GM18502 (cell line): ENCODE measurements around the gene CLDN16.

Experiments
- ATAC-seq: cut with Tn5 transposase; IDR thresholded peaks from one replicate; pipeline ENCODE4 v1.9.1; 2021; ENCODE audit warnings: mild to moderate bottlenecking; ENCODE audit not compliant: unreplicated experiment, poor library complexity

The CLDN16 gene

GRCh38 chr3:190378240-190378891, 9.6 kb upstream of the CLDN16 start:
- ATAC-seq: no peak

DNA sequence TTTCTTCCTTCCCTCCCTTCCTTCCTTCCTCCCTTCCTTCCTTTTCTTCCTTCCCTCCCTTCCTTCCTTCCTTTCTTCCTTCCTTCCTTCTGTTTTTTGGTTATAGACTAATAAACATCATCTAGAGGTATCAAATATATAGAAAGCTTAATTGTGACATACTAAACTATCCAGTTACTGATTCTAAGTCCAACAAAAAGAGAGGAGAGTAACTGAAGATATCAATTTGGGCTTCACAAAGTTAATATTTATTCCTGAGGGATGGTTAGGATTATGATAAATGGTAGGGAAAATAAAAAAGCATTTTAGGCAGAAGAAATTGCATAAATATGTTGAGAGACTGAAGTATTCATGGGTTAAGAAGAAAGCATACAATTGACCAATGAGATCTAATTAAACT, 7.8 kb upstream of the CLDN16 start:
- ATAC-seq: no peak

DNA sequence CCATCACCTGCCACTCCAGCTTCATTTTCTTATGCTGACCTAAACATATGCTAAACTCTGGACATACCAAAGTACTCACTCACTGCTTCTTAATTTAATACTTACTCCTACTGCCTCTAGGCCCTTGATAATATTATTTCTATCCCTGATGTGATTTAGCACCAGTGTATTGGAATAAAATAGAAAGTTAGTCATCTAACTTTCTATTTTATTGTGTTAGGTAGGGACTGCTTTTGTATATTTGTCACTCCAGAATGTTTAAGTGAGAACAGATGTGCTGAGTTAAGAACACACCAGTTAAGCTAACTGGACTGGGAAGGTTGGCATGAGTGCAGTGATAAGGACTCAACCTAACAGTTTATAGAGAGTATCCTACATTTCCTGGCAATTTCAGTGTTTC, 6.5 kb upstream of the CLDN16 start:
- ATAC-seq: no peak

GRCh38 chr3:190382082-190382481, 5.9 kb upstream of the CLDN16 start:
- ATAC-seq: no peak

- peak; percentile 66 for ATAC-seq
Observed at GRCh38 chr3:190384309-190384756, 3.6 kb upstream of the CLDN16 start.

DNA sequence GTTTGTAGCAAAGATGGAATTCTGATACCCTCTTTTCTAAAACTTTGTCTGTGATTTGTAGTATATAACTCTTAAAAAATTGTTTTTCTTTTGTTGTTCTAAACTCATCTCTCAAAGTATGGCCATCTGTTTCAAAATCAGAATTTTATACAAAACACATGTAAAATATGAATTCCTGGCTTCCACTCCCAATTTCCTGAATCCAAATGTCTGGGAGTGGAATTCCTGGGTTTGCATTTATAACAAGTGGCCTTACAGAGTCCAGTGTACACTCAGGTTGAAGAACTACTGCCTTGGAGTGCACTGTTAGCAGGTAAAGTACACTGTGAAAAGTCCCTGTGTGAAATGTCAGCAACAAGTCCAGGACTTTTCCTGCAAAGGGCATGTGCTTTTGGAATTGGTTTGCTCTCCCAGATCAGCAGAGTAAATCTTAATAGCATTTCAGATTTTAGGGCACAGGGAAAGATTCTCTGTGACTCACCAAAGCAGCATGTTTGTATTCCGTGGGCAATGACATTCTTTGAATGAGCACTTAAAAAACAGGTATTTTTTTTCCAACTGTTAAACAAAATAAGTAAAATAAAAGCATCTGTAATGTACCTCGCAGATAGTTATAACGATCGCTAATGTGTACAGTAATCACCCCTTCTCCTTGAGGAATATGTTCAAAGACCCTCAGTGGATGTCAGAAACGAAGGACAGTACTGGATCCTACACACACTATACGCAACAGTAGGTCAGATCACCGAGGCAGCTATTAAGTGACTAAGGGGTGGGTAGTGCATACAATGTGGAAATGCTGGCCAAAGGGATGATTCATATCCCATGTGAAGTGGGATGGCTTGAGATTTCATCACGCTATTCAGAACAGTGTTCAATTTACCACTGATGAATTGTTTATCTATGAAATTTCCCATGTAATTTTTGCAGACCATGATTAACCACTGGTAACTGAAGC, 2.0 kb upstream of the CLDN16 start:
- no peak for ATAC-seq

DNA sequence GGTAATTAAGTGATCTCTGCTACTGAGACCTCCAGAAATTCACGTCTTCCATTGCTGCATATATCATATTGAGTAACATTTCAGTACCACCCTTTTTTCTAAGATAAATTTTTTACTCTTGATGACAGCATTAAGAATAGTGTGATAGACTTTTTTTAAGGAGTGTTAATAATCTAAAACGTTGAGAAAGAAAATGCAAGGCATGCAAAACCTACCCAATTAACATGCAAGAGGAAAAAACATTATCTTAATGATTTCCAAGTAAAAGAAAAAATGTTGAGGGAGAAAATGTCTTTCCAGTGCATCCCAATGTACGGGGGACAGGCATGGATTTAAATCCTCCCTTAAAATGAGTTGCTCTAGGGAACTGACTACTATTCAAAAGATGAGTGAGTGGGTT, 740 bp downstream of the CLDN16 start:
- no peak for ATAC-seq

DNA sequence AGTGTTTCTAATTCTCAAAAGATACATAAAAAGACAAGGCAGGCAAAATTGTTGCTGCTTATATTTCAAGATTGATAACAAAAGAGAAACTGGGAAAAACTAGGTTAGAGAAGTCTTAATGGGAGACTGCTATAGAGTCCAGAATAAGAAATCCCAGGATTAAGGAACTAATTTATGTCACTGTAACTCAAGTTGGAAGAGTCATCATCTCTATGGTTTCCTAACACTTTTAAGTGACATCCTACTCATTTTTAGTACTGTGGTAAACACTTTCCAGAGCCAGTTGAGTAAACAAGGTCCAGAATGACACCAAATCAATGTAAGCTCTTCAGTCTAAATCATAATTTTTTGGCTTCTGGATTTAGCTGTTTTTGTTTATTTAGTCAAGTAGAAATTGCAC, 8.0 kb downstream of the CLDN16 start:
- ATAC-seq: no peak

DNA sequence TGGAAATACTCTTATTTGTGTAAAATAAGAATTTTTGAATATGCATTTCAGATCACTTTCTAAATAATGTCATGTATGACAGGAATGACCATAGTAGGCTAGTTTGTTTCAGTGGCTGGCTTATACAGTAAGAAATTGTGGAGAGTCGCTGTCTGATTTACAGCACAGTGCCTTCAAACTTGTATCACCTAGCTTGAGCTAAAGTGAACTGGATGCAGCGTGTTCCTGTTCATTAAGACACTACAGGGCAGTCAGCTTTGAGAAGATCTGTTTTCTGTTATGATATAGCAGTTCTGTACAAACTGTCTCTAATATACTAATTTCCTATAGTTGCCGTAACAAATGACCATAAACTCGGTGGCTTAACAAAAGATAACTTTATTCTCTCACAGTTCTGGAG, 9.9 kb downstream of the CLDN16 start:
- ATAC-seq: no peak

- no peak for ATAC-seq
Observed at GRCh38 chr3:190399677-190400076, 11.7 kb downstream of the CLDN16 start.

GRCh38 chr3:190401963-190402362, 14.0 kb downstream of the CLDN16 start:
- no peak for ATAC-seq

GRCh38 chr3:190404715-190405114, 16.8 kb downstream of the CLDN16 start:
- ATAC-seq: no peak

- ATAC-seq: no peak
Observed at GRCh38 chr3:190414297-190414696, 26.3 kb downstream of the CLDN16 start.

DNA sequence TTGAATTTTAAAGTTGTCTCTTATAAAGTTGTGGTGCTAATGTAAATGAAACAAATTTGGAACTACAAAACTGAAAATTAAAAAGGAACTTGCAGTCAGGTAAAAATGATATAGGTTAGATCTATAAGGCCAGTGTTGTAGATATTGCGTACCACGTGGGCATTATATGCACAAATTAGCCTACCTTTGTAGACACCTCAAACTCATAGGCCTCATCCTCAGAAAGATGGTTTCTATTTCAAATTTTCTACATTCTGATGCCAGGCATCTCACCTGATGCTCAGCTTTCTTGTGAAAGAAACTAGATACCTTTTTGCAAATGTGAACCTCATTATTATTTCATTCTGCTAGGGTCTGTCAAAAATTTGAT, 36.1 kb downstream of the CLDN16 start:
- peak; percentile 10 for ATAC-seq

DNA sequence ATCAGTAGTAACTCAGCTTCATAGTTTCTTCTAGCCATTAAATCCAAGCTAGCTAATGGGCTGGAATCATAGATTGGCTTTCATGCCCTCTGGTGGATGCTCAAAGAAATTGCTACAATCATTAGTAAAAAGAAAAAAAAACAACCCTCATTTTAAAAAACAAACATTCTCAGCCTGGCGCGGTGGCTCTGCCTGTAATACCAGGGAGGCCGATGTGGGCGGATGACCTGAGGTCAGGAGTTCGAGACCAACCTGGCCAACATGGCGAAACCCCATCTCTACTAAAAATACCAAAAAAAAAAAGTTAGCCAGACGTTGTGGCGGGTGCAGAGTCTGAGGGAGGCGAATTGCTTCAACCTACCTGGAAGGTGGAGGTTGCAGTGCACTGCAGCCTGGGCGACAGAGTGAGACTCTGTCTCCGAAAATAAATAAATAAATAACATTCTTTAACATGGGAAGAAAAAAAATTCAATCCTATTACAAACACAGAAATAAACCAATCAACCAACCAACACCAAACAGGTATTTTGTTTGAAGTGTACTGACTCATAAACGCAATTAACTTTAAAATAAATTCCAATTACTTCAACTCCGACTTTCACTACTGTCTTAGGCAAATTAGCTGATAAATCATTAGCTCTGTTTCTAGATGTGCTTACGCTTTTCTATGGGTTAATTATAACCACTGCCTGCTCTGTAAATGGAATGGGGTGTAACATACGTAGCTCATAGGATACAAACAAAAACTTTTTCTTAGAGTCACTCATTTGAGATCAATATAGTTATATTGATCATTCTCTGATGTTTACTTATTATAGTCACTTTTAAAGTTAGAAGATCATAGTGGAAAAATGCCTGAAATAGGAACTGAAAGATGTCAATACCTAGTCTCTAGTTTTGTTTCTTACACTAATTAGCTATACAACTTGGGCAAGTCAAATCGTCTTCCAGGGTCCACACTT, 36.8 kb downstream of the CLDN16 start:
- peak; percentile 75 for ATAC-seq

GRCh38 chr3:190425833-190426232, 37.9 kb downstream of the CLDN16 start:
- ATAC-seq: no peak

- no peak for ATAC-seq
Observed at GRCh38 chr3:190426806-190427507, 39.0 kb downstream of the CLDN16 start.

GRCh38 chr3:190429681-190430080, 41.7 kb downstream of the CLDN16 start:
- ATAC-seq: no peak

- ATAC-seq: no peak
Observed at GRCh38 chr3:190430906-190431305, 42.9 kb downstream of the CLDN16 start.

- no peak for ATAC-seq
Observed at GRCh38 chr3:190432216-190432615, 44.3 kb downstream of the CLDN16 start.
